Panc1 (cell line): ENCODE results near the gene PSMB10. TPM values are rescaled to one million over a fixed set of nuclear protein-coding genes. Genes with fewer than 3 reads are reported as not detected.

ENCODE experiments used
- ATAC-seq: fragments of 200-7000 bp; cut with Tn5 transposase; 2 replicates; pipeline ENCODE4 v1.9.1; 2020; ENCODE audit warnings: mild to moderate bottlenecking, moderate library complexity
- BruUV-seq: library from RNA; stranded (reverse); fragments of 400-500 nt; replicated peaks from 2 replicates; lab custom pipeline; 2021; lab: Mats Ljungman, UMichigan
- CTCF ChIA-PET: fragments of 300-600 bp; sonication (Branson Sonifier 250); formaldehyde crosslinking; loops from one replicate; lab custom pipeline; 2022; ENCODE audit warnings: antibody characterized with exemption; lab: Charles Lee
- POLR2A ChIA-PET: fragments of 300-600 bp; sonication (Branson Sonifier 250); formaldehyde crosslinking; loops from one replicate; lab custom pipeline; 2022; ENCODE audit warnings: antibody characterized with exemption; lab: Charles Lee
- DNase-seq: peaks from one replicate; pipeline ENCODE4 v3.0.0-alpha.2; 2010; ENCODE audit warnings: low read depth, low spot score
- H3K27ac ChIP-seq: 2 replicates; pipeline ENCODE4 v1.5.1; 2011; ENCODE audit warnings: mild to moderate bottlenecking, low read length, inconsistent platforms
- H3K27me3 ChIP-seq: fragments of 200-500 bp; sonication (Bioruptor generic); 2 replicates; pipeline ENCODE4 v1.6.0; 2014; ENCODE audit warnings: low read length, inconsistent platforms; ENCODE audit not compliant: control insufficient read depth, insufficient read depth
- H3K36me3 ChIP-seq: fragments of 200-500 bp; sonication (Bioruptor generic); 2 replicates; pipeline ENCODE4 v1.5.1; 2014; ENCODE audit warnings: inconsistent platforms, mild to moderate bottlenecking, low read length, moderate library complexity; ENCODE audit not compliant: control insufficient read depth, insufficient read depth
- H3K4me1 ChIP-seq: 2 replicates; pipeline ENCODE4 v1.5.1; 2011; ENCODE audit warnings: inconsistent platforms, mild to moderate bottlenecking, low read length, moderate library complexity; ENCODE audit not compliant: control insufficient read depth, insufficient read depth
- H3K4me3 ChIP-seq, 2 experiments: 2 replicates each; pipeline ENCODE4 v1.5.1; 2011 to 2012; ENCODE audit warnings: low read depth in 2 of 2, low read length in 2 of 2, mild to moderate bottlenecking in 2 of 2, inconsistent platforms in 1 of 2, moderate library complexity in 1 of 2
- H3K9me3 ChIP-seq: fragments of 200-500 bp; sonication (Bioruptor generic); 2 replicates; pipeline ENCODE4 v1.5.1; 2014; ENCODE audit warnings: low read depth, mild to moderate bottlenecking, inconsistent platforms, low read length, moderate library complexity; ENCODE audit not compliant: control insufficient read depth, insufficient read depth
- CTCF ChIP-seq: fragments of 450-650 bp; IDR thresholded peaks from 2 replicates; pipeline ENCODE4 v1.5.1; 2017; ENCODE audit warnings: mild to moderate bottlenecking
- POLR2AphosphoS5 ChIP-seq: IDR thresholded peaks from 2 replicates; pipeline ENCODE4 v1.6.1; 2012; ENCODE audit warnings: mild to moderate bottlenecking, low read depth, low read length, moderate library complexity
- REST ChIP-seq, 2 experiments: IDR thresholded peaks; 2 replicates each; pipeline ENCODE4 v1.6.1; 2011 to 2012; ENCODE audit warnings: low read depth in 2 of 2, control low read depth in 1 of 2, low read length in 1 of 2, mild to moderate bottlenecking in 1 of 2, moderate library complexity in 1 of 2; ENCODE audit not compliant: insufficient read depth in 1 of 2
- SIN3A ChIP-seq: IDR thresholded peaks from 2 replicates; pipeline ENCODE4 v1.6.1; 2012; ENCODE audit warnings: low read depth, mild to moderate bottlenecking, low read length, moderate library complexity, borderline replicate concordance; ENCODE audit not compliant: insufficient read depth
- TCF7L2 ChIP-seq: IDR thresholded peaks from 2 replicates; pipeline ENCODE4 v1.6.1; 2011; ENCODE audit warnings: mild to moderate bottlenecking, low read depth, low read length, inconsistent platforms
- in situ Hi-C: cut with HindIII; loops from 2 replicates; pipeline ENCODE4 v1.10.0; 2016; ENCODE audit warnings: low sequenced_read_pairs, low pct_unique_long_range_greater_than_20kb
- intact Hi-C: fragments of 100-400 bp; cut with micrococcal nuclease; formaldehyde crosslinking; loops from one replicate; pipeline ENCODE4 v1.10.0; 2022; ENCODE audit not compliant: unreplicated experiment
- total RNA-seq: library from RNA; stranded (reverse); gene quantifications from one replicate; pipeline ENCODE4 v1.2.1, GENCODE V29; 2021; ENCODE audit not compliant: unreplicated experiment

PSMB10 gene
- total RNA-seq, 1 experiment from 2014 or later: 47.7 TPM

GRCh38 chr16:67910158-67910557 is 26.5 kb downstream of the PSMB10 start:
- H3K36me3 ChIP-seq: no peaks in the 10 kb centered on the region
- no peak overlapping the region for H3K4me3 ChIP-seq
- no peaks in the 10 kb centered on the region for H3K27me3 ChIP-seq
- ChIA-PET POLR2A (no interaction called here), CTCF (no interaction called here)
- H3K27ac ChIP-seq: no peak overlapping the region
- intact Hi-C loops (no loop called here), in situ Hi-C loops (no loop called here)
- DNase-seq (no peak), ATAC-seq (no peak)
- H3K4me1 ChIP-seq: no peaks in the 10 kb centered on the region
- TF ChIP-seq CTCF (no peak), POLR2AphosphoS5 (no peak), TCF7L2 (no peak), REST (IDR thresholded peaks at IDR 0.05; ENCODE audit: insufficient read depth in 1 of 2, low read depth in 2 of 2, low read length in 1 of 2) (no peak), SIN3A (no peak)
- no peaks in the 10 kb centered on the region for H3K9me3 ChIP-seq
- BruUV-seq: no TSS peak

GRCh38 chr16:67909056-67909742 is 27.5 kb downstream of the PSMB10 start:
- Histone ChIP-seq H3K4me3 (no peak overlapping the region), H3K27me3 (no peaks in the 10 kb centered on the region), H3K9me3 (no peaks in the 10 kb centered on the region), H3K36me3 (no peaks in the 10 kb centered on the region), H3K4me1 (no peaks in the 10 kb centered on the region), H3K27ac (no peak overlapping the region)
- ATAC-seq (no peak), DNase-seq (no peak)
- ChIA-PET CTCF (interaction anchor here (0.6 kb wide), 1 partner anchor 16 kb away, joined by 6 read pairs; the partner anchor contains the start of gene PSKH1), POLR2A (no interaction called here)
- intact Hi-C loops: no loop called here
- in situ Hi-C loops: no loop called here
- TF ChIP-seq TCF7L2 (no peak), SIN3A (no peak), REST (IDR thresholded peaks at IDR 0.05; ENCODE audit: insufficient read depth in 1 of 2, low read depth in 2 of 2, low read length in 1 of 2) (no peak), POLR2AphosphoS5 (no peak), CTCF (no peak)
- BruUV-seq: no TSS peak
